Dermis blood vessel endothelial cell (primary cell): ENCODE data around the gene ISYNA1. TPM values are rescaled to one million over a fixed set of nuclear protein-coding genes. Genes with fewer than 3 reads are reported as not detected.

Source experiments
- DNase-seq: peaks from one replicate; pipeline ENCODE4 v3.0.0; 2010
- total RNA-seq: library from RNA; depleted of rRNA; stranded (reverse); fragments of >200 nt; gene quantifications from 2 replicates; pipeline ENCODE4 v1.2.3, GENCODE V29; 2014

The ISYNA1 gene
- total RNA-seq, 1 donor from 2014 or later, result 35.4 TPM

GRCh38 chr19:18391509-18392075, 46.3 kb downstream of the ISYNA1 start:
- no peak for DNase-seq

GRCh38 chr19:18390065-18390907, 47.6 kb downstream of the ISYNA1 start:
- DNase-seq, result peak; percentile 34

GRCh38 chr19:18389726-18390064, 48.2 kb downstream of the ISYNA1 start:
- DNase-seq, result no peak

- DNase-seq, result no peak
Observed at GRCh38 chr19:18388960-18389725, 48.8 kb downstream of the ISYNA1 start.

DNA sequence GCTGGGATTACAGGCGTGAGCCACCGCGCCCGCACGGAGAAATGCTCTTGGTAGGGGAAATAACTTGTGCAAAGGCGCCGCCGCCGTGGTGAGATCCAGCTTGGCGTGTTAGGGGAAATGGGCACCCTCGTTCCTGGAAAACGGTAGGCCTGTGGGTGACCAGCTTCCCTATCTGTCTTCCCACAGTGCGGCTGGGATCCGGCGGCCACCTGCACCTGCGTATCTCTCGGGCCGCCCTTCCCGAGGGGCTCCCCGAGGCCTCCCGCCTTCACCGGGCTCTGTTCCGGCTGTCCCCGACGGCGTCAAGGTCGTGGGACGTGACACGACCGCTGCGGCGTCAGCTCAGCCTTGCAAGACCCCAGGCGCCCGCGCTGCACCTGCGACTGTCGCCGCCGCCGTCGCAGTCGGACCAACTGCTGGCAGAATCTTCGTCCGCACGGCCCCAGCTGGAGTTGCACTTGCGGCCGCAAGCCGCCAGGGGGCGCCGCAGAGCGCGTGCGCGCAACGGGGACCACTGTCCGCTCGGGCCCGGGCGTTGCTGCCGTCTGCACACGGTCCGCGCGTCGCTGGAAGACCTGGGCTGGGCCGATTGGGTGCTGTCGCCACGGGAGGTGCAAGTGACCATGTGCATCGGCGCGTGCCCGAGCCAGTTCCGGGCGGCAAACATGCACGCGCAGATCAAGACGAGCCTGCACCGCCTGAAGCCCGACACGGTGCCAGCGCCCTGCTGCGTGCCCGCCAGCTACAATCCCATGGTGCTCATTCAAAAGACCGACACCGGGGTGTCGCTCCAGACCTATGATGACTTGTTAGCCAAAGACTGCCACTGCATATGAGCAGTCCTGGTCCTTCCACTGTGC, 49.6 kb downstream of the ISYNA1 start:
- peak; percentile 78 for DNase-seq

DNA sequence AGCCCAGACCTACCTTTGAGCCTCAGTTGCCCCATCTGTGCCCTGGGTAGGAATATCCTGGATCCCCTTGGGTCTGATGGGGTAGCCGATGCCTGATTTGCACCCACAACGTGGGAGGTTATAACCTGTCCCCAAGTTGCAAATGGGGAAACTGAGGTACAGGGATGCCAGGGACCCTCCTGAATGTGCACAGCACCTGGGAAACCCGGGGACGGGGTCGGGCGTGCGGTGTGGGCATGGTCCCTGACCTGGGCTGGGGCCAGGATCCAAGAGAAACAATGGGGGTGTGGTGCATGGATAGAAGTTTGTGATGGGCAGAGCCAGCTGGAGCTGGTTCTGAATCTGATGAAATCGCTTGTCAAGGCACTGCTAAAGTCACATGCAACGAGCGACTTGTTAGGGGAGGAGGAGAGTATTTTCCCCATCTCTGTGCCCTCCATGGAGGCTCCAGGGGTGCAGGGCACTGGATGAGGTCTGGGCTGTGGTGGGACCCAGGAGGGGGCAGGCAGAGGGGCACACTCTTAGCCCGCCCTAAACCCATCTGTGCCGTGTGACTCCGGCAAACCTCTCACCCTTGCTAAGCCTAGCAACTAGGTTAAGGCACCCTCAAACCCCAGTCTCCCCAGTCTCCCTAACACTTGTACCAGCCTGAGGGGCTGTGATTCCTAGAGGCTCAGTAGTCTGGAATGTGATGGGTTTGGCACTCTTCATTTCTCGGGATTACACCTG, 51.2 kb downstream of the ISYNA1 start:
- peak; percentile 38 for DNase-seq

DNA sequence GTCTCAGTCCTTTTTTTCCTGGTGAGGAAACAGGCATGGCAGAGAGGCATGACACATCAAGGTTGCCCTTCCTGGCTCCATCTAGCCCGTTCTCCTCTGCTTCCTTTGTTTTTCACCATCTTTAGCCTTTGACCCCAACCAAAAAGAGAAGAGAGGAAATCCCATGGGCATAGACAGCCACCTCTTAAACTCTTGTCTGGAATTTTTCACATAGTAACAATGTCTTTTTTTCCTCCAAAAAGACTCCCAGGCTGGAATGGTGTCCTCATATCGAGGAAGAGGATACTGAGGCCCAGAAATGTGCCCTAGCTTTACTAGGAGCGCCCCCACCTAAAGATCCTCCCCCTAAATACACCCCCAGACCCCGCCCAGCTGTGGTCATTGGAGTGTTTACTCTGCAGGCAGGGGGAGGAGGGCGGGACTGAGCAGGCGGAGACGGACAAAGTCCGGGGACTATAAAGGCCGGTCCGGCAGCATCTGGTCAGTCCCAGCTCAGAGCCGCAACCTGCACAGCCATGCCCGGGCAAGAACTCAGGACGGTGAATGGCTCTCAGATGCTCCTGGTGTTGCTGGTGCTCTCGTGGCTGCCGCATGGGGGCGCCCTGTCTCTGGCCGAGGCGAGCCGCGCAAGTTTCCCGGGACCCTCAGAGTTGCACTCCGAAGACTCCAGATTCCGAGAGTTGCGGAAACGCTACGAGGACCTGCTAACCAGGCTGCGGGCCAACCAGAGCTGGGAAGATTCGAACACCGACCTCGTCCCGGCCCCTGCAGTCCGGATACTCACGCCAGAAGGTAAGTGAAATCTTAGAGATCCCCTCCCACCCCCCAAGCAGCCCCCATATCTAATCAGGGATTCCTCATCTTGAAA, 52.0 kb downstream of the ISYNA1 start, which contains the start of gene GDF15:
Gene GDF15, plus strand, starts transcription at position 484 of the 868 bp plus-strand sequence. Its CDS starts 32 bp downstream, at position 516.
- peak; percentile 98 for DNase-seq

DNA sequence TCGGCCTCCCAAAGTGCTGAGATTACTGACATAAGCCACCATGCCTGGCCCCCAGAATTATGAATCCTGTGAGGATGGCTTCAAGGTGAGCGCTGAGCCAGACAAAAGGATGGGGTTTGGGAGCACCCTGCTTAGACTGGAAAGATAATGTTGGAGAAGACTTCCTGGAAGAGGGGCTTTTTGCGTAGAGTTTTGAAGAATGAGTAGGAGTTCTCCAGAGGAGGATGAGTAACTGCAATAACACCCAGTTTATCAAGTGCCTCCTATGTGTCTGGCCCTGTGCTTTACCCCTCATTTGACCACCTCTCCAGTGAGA, 52.6 kb downstream of the ISYNA1 start:
- DNase-seq, result no peak

- DNase-seq, result no peak
Observed at GRCh38 chr19:18384775-18385174, 53.2 kb downstream of the ISYNA1 start.

Other genes with a start within 250 kb of the ISYNA1 start
- gene MPV17L2, start 244.9 kb downstream of the ISYNA1 start, total RNA-seq, result 15.3 and 19.3 TPM in 2 replicates
- 0.17 and 0.93 TPM in 2 replicates for gene RAB3A, start 234.1 kb downstream of the ISYNA1 start, total RNA-seq
- gene PDE4C, start 211.7 kb downstream of the ISYNA1 start, total RNA-seq, result 0.28 and 0.51 TPM in 2 replicates
- gene IQCN, start 163.7 kb downstream of the ISYNA1 start, total RNA-seq, result under 0.01 and 0.17 TPM in 2 replicates
- gene JUND, start 156.5 kb downstream of the ISYNA1 start, total RNA-seq, result 122 and 173 TPM in 2 replicates
- 88.5 and 185 TPM in 2 replicates for gene LSM4, start 115.1 kb downstream of the ISYNA1 start, total RNA-seq
- 28.2 and 29.6 TPM in 2 replicates for gene PGPEP1, start 97.5 kb downstream of the ISYNA1 start, total RNA-seq
- gene GDF15, start 52.0 kb downstream of the ISYNA1 start, total RNA-seq, result 106 and 152 TPM in 2 replicates
- not detected in 2 replicates for gene LRRC25, start 40.5 kb downstream of the ISYNA1 start, total RNA-seq
- 88.8 and 96.7 TPM in 2 replicates for gene SSBP4, start 18.7 kb downstream of the ISYNA1 start, total RNA-seq
- 12.3 and 14.8 TPM in 2 replicates for gene ELL, start 83.9 kb upstream of the ISYNA1 start, total RNA-seq
- gene FKBP8, start 105.4 kb upstream of the ISYNA1 start, total RNA-seq, result 216 and 253 TPM in 2 replicates
- 58.0 and 91.2 TPM in 2 replicates for gene KXD1, start 119.7 kb upstream of the ISYNA1 start, total RNA-seq
- gene UBA52, start 133.7 kb upstream of the ISYNA1 start, total RNA-seq, result 755 and 1,061 TPM in 2 replicates
- gene REX1BD, start 150.7 kb upstream of the ISYNA1 start, total RNA-seq, result 75.5 and 91.2 TPM in 2 replicates
- not detected in 2 replicates for gene CRLF1, start 168.7 kb upstream of the ISYNA1 start, total RNA-seq
- gene TMEM59L, start 174.7 kb upstream of the ISYNA1 start, total RNA-seq, result under 0.01 TPM in 1 of 2 replicates, not detected in the other
- gene KLHL26, start 198.9 kb upstream of the ISYNA1 start, total RNA-seq, result 1.9 and 9.1 TPM in 2 replicates
- 1.2 and 1.8 TPM in 2 replicates for gene CRTC1, start 245.5 kb upstream of the ISYNA1 start, total RNA-seq